ENCODE results near the gene PHF19. TPM values are rescaled to one million over a fixed set of nuclear protein-coding genes. Genes with fewer than 3 reads are reported as not detected.

The PHF19 gene
- polyA plus RNA-seq, 3 donors = 12.6 to 61.0 (median 12.7) TPM

DNA sequence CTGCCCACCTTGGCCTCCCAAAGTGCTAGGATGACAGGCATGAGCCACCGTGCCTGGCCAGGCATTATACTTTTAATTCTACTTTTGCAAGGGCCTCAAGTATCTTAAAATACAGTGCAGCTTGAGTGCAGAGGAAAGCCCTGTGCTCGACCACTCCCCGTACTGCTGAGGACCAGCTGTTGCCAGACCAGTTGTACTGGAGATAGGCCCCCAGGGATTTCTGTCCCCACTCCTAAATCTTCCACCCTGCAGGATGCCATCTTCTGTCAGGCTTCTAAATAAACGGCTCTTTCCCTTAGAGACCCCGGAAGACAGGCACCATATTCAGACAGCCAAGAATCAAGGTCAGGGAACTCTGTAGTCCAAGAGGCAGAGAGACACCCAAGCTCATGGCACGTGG is 17.6 kb downstream of the PHF19 start:
- H3K4me1 Mint-ChIP-seq = no peaks in the 10 kb centered on the region
- no peak overlapping the region for H3K27ac ChIP-seq (ENCODE audit: low read depth in 1 of 2, low read length in 2 of 2)
- H3K79me2 ChIP-seq (ENCODE audit: insufficient read depth, low read length) = peaks cover 14% of the 10 kb centered on the region
- no peaks in the 10 kb centered on the region for H3K9me3 Mint-ChIP-seq
- peaks cover 0 to 3% (median 0%) of the 10 kb centered on the region in 3 donors for H3K27me3 Mint-ChIP-seq (ENCODE audit: low read depth in 3 of 3)
- H3K27me3 ChIP-seq (ENCODE audit: control insufficient read depth in 2 of 2, insufficient read depth in 2 of 2, low read length in 2 of 2) = no peaks in the 10 kb centered on the region
- 97% methylated on average over 6 of the region's 6 CpGs for WGBS (ENCODE audit: insufficient coverage)
- H3K36me3 ChIP-seq (replicated peaks in 1 of 2; ENCODE audit: control insufficient read depth in 1 of 2, insufficient read depth in 2 of 2, low read length in 2 of 2) = peaks cover 77 to 100% of the 10 kb centered on the region in 2 donors
- H3K4me2 ChIP-seq (replicated peaks; ENCODE audit: extremely low read depth, low read length, poor library complexity, severe bottlenecking) = no peak overlapping the region
- peak overlapping the region in 2 of 7 donors; percentile 27 to 65 for H3K27ac Mint-ChIP-seq
- no peaks in the 10 kb centered on the region for H4K20me1 ChIP-seq (ENCODE audit: insufficient read depth, low read length)
- H3K9ac ChIP-seq (ENCODE audit: insufficient read depth, low read length, poor library complexity, severe bottlenecking) = no peak overlapping the region
- TF ChIP-seq, protein P1, sequence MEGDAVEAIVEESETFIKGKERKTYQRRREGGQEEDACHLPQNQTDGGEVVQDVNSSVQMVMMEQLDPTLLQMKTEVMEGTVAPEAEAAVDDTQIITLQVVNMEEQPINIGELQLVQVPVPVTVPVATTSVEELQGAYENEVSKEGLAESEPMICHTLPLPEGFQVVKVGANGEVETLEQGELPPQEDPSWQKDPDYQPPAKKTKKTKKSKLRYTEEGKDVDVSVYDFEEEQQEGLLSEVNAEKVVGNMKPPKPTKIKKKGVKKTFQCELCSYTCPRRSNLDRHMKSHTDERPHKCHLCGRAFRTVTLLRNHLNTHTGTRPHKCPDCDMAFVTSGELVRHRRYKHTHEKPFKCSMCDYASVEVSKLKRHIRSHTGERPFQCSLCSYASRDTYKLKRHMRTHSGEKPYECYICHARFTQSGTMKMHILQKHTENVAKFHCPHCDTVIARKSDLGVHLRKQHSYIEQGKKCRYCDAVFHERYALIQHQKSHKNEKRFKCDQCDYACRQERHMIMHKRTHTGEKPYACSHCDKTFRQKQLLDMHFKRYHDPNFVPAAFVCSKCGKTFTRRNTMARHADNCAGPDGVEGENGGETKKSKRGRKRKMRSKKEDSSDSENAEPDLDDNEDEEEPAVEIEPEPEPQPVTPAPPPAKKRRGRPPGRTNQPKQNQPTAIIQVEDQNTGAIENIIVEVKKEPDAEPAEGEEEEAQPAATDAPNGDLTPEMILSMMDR (IDR thresholded peaks at IDR 0.05) = no peak
- H3K36me3 Mint-ChIP-seq = peaks cover 88 to 94% of the 10 kb centered on the region in 2 donors
- H2AFZ ChIP-seq (ENCODE audit: insufficient read depth, low read depth, low read length, poor library complexity, severe bottlenecking) = no peak overlapping the region
- H3K4me3 ChIP-seq (replicated peaks in 1 of 3; ENCODE audit: low read depth in 2 of 3, low read length in 3 of 3) = no peak overlapping the region
- no peaks in the 10 kb centered on the region for H3K9me3 ChIP-seq (replicated peaks in 1 of 2; ENCODE audit: control insufficient read depth in 1 of 2, insufficient read depth in 1 of 2, low read length in 2 of 2)
- H3K4me3 Mint-ChIP-seq = no peak overlapping the region
- H3K4me1 ChIP-seq (ENCODE audit: control insufficient read depth in 1 of 2, insufficient read depth in 2 of 2, low read length in 2 of 2) = no peaks in the 10 kb centered on the region
- no peak for DNase-seq
- intact Hi-C loops (cut with micrococcal nuclease) = no loop called here

DNA sequence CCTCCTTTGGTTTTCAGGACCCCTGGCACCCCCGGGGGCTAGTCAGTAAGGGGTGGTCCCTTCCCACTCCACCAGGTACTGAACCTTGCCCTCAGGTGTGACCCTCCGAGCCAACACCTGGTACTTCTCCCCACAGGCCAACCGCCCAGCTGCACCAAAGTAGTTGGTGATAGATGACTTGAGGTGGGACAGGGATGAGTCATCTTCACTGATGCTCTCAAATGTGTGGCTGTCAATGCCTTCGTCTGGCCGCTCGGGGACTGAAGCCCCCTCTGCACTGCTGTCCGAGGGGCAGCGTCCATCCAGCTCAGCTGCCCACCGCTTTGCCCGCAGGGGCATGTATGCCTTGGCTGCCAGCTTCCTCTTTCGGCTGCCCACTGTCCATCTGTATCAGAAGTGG is 19.1 kb downstream of the PHF19 start:
- no peak for DNase-seq
- no peak overlapping the region for H2AFZ ChIP-seq (ENCODE audit: insufficient read depth, low read depth, low read length, poor library complexity, severe bottlenecking)
- H4K20me1 ChIP-seq (ENCODE audit: insufficient read depth, low read length) = no peaks in the 10 kb centered on the region
- no peak overlapping the region for H3K4me2 ChIP-seq (replicated peaks; ENCODE audit: extremely low read depth, low read length, poor library complexity, severe bottlenecking)
- 100% methylated on average over 4 of the region's 11 CpGs for whole genome bisulfite sequencing (ENCODE audit: insufficient coverage)
- TF ChIP-seq, protein P1 (IDR thresholded peaks at IDR 0.05) = no peak
- H3K36me3 ChIP-seq (replicated peaks in 1 of 2; ENCODE audit: control insufficient read depth in 1 of 2, insufficient read depth in 2 of 2, low read length in 2 of 2) = peaks cover 75 to 98% of the 10 kb centered on the region in 2 donors
- Mint-ChIP-seq H3K4me1 (no peaks in the 10 kb centered on the region), H3K27me3 (ENCODE audit: low read depth in 3 of 3) (peaks cover 0 to 3% (median 0%) of the 10 kb centered on the region in 3 donors), H3K36me3 (peaks cover 86 to 88% of the 10 kb centered on the region in 2 donors), H3K4me3 (no peak overlapping the region), H3K9me3 (no peaks in the 10 kb centered on the region), H3K27ac (peak overlapping the region in 3 of 7 donors; percentile 21 to 73 (median 60))
- H3K9me3 ChIP-seq (replicated peaks in 1 of 2; ENCODE audit: control insufficient read depth in 1 of 2, insufficient read depth in 1 of 2, low read length in 2 of 2) = no peaks in the 10 kb centered on the region
- no peak overlapping the region for H3K9ac ChIP-seq (ENCODE audit: insufficient read depth, low read length, poor library complexity, severe bottlenecking)
- no peaks in the 10 kb centered on the region for H3K27me3 ChIP-seq (ENCODE audit: control insufficient read depth in 2 of 2, insufficient read depth in 2 of 2, low read length in 2 of 2)
- H3K79me2 ChIP-seq (ENCODE audit: insufficient read depth, low read length) = peaks cover 9% of the 10 kb centered on the region
- H3K27ac ChIP-seq (ENCODE audit: low read depth in 1 of 2, low read length in 2 of 2) = no peak overlapping the region
- no peaks in the 10 kb centered on the region for H3K4me1 ChIP-seq (ENCODE audit: control insufficient read depth in 1 of 2, insufficient read depth in 2 of 2, low read length in 2 of 2)
- H3K4me3 ChIP-seq (replicated peaks in 1 of 3; ENCODE audit: low read depth in 2 of 3, low read length in 3 of 3) = no peak overlapping the region
- intact Hi-C loops (cut with micrococcal nuclease) = no loop called here
